Body of pancreas (tissue), 4 donors: Measurements from ENCODE around the gene ASGR2.
"Not testable (repeated sequence)": the region's sequence is repeated elsewhere in the genome, so short reads cannot be mapped to it uniquely, and the experiment has no call there.

Experiments used
- POLR2A ChIP-seq, 3 donors: fragments of 450-650 bp; IDR thresholded peaks; one replicate each; pipeline ENCODE4 v1.6.1; 2016; ENCODE audit warnings: antibody characterized with exemption in 3 of 3, mild to moderate bottlenecking in 2 of 3
- TF ChIP-seq, protein P1 (sequence below), 7 experiments: fragments of 450-650 bp in 4 of 7; fragments of 200-600 bp in 3 of 7; sonication (generic) in 3 of 7; IDR thresholded peaks; one replicate each; pipeline ENCODE4 v1.5.1; 2016 to 2019; ENCODE audit warnings: antibody characterized with exemption in 7 of 7

DNA sequence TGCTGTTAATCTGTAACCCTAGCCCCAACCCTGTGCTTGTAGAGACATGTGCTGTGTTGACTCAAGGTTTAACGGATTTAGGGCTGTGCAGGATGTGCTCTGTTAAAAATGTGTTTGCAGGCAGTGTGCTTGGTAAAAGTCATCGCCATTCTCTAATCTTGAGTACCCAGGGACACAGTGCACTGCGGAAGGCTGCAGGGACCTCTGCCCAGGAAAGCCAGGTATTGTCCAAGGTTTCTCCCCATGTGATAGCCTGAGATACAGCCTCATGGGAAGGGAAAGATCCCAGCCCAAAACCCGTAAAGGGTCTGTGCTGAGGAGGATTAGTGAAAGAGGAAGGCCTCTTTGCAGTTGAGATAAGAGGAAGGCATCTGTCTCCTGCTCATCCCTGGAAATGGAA lies 26.2 kb downstream of the ASGR2 start:
- TF ChIP-seq, protein P1, sequence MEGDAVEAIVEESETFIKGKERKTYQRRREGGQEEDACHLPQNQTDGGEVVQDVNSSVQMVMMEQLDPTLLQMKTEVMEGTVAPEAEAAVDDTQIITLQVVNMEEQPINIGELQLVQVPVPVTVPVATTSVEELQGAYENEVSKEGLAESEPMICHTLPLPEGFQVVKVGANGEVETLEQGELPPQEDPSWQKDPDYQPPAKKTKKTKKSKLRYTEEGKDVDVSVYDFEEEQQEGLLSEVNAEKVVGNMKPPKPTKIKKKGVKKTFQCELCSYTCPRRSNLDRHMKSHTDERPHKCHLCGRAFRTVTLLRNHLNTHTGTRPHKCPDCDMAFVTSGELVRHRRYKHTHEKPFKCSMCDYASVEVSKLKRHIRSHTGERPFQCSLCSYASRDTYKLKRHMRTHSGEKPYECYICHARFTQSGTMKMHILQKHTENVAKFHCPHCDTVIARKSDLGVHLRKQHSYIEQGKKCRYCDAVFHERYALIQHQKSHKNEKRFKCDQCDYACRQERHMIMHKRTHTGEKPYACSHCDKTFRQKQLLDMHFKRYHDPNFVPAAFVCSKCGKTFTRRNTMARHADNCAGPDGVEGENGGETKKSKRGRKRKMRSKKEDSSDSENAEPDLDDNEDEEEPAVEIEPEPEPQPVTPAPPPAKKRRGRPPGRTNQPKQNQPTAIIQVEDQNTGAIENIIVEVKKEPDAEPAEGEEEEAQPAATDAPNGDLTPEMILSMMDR (IDR thresholded peaks at IDR 0.05) = not testable (repeated sequence)
- not testable (repeated sequence) for TF ChIP-seq POLR2A (IDR thresholded peaks at IDR 0.05)
